GM19043 (cell line): ENCODE results near the gene SPRR1B.
"Not testable (repeated sequence)": the region's sequence is repeated elsewhere in the genome, so short reads cannot be mapped to it uniquely, and the experiment has no call there.

Experiments
- ATAC-seq: cut with Tn5 transposase; IDR thresholded peaks from one replicate; pipeline ENCODE4 v1.9.1; 2021; ENCODE audit warnings: low read depth; ENCODE audit not compliant: unreplicated experiment

The SPRR1B gene

DNA sequence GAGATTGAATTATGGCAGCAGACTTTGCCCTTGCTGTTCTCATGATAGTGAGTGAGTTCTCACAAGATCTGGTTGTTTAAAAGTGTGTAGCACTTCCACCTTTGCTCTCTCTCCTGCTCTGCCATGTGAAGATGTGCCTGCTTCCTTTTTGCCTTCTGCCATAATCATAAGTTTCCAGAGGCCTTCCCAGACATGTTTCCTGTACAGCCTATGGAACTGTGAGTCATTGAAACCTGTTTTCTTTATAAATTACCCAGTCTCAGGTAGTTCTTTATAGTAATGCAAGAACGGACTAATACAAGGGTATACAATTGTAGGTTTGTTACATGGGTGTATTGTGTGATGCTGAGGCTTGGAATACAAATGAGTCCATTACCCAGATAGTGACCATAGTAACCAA lies 4.2 kb downstream of the SPRR1B start:
- no peak for ATAC-seq

- ATAC-seq: no peak
These were observed 10.1 kb downstream of the SPRR1B start, which contains the start of gene SPRR2D for GRCh38 chr1:153040950-153041631. SPRR2D (minus strand) TSS chr1:153041120; CDS start chr1:153040346, 774 bp downstream.

DNA sequence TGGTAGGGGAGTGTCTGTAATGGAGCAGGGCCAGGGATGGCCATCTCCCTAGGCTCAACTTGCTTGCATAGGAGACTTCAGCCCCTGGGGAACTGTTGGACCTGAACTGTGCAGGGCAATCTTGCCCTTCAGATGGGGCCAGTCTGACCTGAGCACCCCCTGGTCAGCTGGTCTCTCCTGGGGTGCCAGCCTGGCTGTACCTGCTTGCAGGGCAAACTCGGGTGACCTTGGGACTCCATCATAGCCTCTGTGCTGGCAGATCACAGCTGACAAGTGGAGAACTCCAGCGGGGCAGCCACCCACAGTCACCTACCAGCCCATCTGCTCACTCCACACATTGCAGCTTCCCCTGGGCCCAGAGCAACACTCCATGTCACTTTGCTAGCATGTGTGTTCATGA lies 18.2 kb downstream of the SPRR1B start:
- ATAC-seq: no peak

DNA sequence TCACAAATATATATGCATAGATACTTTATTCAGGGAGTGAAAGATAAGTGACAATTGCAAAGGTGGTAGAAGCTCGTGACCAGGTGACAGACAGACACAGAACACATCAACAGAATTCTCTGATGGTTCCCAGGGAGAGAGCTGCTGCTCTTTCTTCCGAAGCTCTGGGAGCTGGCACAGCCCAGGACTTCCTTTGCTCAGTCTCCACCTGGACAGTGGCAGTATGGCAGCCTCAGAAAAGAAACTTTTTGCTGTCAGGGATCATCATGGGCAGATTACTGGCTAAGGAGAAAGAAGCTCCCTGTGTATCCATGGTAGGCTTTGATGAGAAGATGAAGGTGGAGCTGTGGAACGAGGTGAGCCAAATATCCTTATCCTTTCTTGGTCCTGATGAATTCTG lies 25.1 kb downstream of the SPRR1B start:
- not testable (repeated sequence) for ATAC-seq

- no peak for ATAC-seq
These were observed 26.4 kb downstream of the SPRR1B start, which contains the start of gene SPRR2A for GRCh38 chr1:153057375-153057774. SPRR2A (minus strand) TSS chr1:153057512; CDS start chr1:153056735, 777 bp downstream.

- ATAC-seq: no peak
These were observed 27.2 kb downstream of the SPRR1B start for GRCh38 chr1:153058154-153058553.

- ATAC-seq: no peak
These were observed 28.1 kb downstream of the SPRR1B start for GRCh38 chr1:153058826-153059784.

GRCh38 chr1:153070243-153070642 lies 39.2 kb downstream of the SPRR1B start:
- no peak for ATAC-seq

DNA sequence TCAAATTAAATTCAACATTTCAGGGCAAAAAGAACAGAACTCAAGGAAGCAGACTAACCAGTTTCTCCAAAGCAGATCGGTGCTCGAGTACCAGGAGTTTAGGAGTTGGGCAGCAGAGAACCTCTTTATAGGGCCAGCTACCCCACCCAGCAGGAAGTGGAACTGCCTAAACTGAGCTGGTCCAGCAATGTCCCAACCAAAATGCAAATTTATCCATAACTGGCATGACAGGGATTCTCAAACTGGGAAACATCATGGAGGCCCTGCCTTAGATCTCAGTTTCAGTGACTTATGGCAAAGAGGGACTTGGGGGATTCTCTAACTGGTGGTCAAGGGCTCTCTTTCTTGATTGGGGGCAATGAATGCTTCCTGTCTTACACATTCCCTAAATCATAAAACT lies 40.5 kb downstream of the SPRR1B start, which contains the start of gene SPRR2B:
Gene SPRR2B, minus strand, starts transcription at position 101 of the 400 bp plus-strand sequence. CDS start 772 bp downstream, outside the sequence.
- ATAC-seq: no peak

DNA sequence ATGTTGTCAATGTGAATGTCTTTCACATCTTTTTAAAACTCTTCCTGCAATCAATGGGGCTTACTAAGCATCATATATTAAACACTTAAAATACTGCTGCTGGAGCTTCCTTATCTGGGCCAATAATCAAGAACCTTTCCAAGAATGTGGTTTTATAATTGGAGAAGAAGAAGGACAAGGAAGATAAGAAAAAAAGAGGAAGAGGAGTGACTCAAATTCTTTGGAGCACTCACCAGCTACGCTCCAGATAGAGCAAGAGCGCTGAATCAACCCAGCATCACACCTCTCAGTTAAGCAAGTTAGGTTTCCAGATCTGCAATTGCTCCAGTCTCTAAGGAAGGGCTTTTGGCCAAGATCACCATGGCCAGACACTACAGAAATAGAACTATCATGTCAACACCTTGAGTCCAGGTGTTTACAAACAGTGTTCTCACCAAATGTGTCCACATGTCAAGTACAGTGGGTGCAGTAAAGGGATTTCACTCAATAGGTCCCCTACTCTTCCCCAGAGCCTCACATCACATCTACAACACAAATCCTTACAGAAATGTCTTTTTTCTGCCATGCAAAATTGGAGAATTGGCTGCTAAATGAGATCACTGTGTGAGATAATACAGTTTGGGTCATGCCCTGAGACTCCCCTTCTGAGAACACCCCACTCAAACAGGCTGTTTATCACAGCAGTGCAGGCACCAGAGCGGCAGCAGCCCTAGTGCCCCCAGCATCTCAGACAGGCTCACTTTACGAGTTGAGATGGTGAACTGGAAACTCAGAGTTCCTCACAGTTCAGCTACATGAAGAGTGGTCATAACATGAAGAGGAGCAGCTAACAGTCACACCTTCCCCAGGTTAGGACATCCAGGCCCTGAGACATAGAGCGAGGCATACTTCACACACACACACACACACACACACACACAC lies 42.1 kb downstream of the SPRR1B start:
- ATAC-seq: no peak

DNA sequence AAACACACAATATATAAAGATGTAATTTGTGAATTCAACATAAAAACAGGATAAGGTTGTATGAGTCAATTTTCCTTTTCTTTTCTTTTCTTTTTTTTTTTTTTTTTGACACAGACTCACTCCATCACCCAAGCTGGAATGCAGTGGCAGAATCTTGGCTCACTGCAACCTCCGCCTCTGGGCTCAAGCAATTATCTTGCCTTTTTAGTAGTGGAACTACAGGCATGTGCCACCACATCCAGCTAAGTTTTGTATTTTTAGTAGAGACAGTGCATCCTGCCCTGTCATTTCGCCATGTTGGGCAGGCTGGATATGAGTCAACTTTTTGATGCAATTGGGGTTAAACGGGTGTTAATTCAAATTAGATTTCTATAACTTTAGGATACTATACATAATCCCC lies 50.7 kb downstream of the SPRR1B start:
- ATAC-seq: no peak
